Activated CD4-positive, alpha-beta memory T cell treated with anti-CD3 and anti-CD28 coated beads, Interleukin-2, amount 10 ng/mL, durations not matched to agents 7 days and 5 days (primary cell): ENCODE results near the gene PICK1. TPM values are rescaled to one million over a fixed set of nuclear protein-coding genes. Genes with fewer than 3 reads are reported as not detected.
"Not testable (repeated sequence)": the region's sequence is repeated elsewhere in the genome, so short reads cannot be mapped to it uniquely, and the experiment has no call there.

Source experiments
- CTCF ChIA-PET: fragments of 350-600 bp; sonication (Branson Sonifier 250); formaldehyde crosslinking; loops from one replicate; lab custom pipeline; 2021; ENCODE audit warnings: antibody characterized with exemption, inconsistent platforms; lab: Charles Lee
- POLR2A ChIA-PET: fragments of 350-600 bp; sonication (Branson Sonifier 250); formaldehyde crosslinking; loops from one replicate; lab custom pipeline; 2021; ENCODE audit warnings: antibody characterized with exemption; lab: Charles Lee
- DNase-seq: peaks from one replicate; pipeline ENCODE4 v3.0.0-alpha.2; 2020
- H3K27ac Mint-ChIP-seq: one replicate; pipeline ENCODE4 v1.8.0; 2021; ENCODE audit warnings: mild to moderate bottlenecking, mixed read lengths
- H3K27me3 Mint-ChIP-seq: one replicate; pipeline ENCODE4 v1.8.0; 2021; ENCODE audit warnings: mixed read lengths
- H3K36me3 Mint-ChIP-seq: one replicate; pipeline ENCODE4 v1.8.0; 2021; ENCODE audit warnings: low read depth, mixed read lengths
- H3K4me1 Mint-ChIP-seq: one replicate; pipeline ENCODE4 v1.8.0; 2021; ENCODE audit warnings: mixed read lengths
- H3K4me3 Mint-ChIP-seq: one replicate; pipeline ENCODE4 v1.8.0; 2021; ENCODE audit warnings: mild to moderate bottlenecking, mixed read lengths
- H3K9me3 Mint-ChIP-seq: one replicate; pipeline ENCODE4 v1.8.0; 2021; ENCODE audit warnings: mixed read lengths
- total RNA-seq, 2 experiments: library from RNA; stranded (reverse); gene quantifications; one replicate each; pipeline ENCODE4 v1.2.3, GENCODE V29; 2021

PICK1 gene
- total RNA-seq, 2 experiments from 2014 or later, result 11.4 to 12.7 TPM

DNA sequence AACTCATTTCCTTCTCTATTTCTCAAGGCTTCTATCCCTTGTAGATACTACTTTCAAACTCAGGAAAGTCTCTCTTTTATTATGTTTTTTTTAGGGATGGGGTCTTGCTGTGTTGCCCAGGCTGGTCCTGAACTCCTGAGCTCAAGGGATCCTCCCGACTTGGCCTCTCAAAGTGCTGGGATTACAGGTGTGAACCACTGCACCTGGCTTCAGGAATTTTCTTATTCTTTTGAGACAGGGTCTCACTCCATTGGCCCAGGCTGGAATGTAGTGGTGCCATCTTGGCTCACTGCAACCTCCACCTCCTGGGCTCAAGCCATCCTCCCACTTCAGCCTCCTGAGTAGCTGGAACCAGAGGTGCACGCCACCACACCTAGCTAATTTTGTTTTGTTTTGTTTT, 22.0 kb downstream of the PICK1 start:
- POLR2A ChIA-PET, H3K27ac Mint-ChIP-seq, H3K36me3 Mint-ChIP-seq, CTCF ChIA-PET, H3K4me3 Mint-ChIP-seq, DNase-seq, H3K4me1 Mint-ChIP-seq, H3K9me3 Mint-ChIP-seq: not testable (repeated sequence)
- peaks cover 25% of the 10 kb centered on the region for H3K27me3 Mint-ChIP-seq

DNA sequence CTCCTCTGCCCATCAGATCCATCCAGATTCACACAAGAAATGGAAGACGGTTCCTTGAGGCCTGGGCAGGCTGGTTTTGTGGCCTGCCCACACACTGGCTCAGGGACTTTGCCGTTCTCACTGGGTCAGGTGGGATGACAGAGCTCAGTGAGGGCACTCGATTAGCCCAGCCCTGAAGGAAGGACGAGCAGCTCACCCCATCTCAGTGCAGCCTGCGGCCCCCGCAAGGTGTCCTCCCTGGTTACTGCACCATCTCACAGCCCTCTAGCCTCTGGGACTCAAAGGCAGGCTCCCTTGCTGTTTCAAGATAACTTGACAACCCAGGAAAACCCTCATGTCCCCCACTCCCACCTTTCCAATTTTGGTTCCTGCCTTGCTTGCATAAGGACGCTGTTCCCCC, 22.6 kb downstream of the PICK1 start:
- peaks cover 2% of the 10 kb centered on the region for H3K4me1 Mint-ChIP-seq
- H3K27me3 Mint-ChIP-seq, result peaks cover 25% of the 10 kb centered on the region
- no peaks in the 10 kb centered on the region for H3K36me3 Mint-ChIP-seq
- ChIA-PET POLR2A (no interaction called here), CTCF (no interaction called here)
- no peaks in the 10 kb centered on the region for H3K9me3 Mint-ChIP-seq
- H3K27ac Mint-ChIP-seq, result no peak overlapping the region
- no peak for DNase-seq
- no peak overlapping the region for H3K4me3 Mint-ChIP-seq

DNA sequence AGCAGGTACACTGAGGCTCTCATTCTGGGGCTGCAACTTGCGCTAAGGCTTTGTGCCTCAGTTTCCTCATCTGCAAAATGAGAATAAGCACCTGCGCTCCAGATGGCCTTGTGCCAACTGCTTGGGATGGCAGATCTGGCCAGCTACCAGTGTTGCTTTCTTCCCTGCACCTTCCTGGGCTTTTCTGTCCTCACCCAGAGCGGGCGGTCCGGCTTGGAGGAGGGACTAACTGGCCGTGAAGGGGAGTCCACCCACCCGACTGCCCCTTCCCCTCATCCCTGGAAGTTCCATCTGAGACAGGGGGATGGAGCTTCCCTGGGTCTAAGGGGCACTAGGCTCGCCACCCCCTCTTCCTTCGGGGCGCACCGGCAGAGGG, 23.3 kb downstream of the PICK1 start:
- POLR2A ChIA-PET, result no interaction called here
- Mint-ChIP-seq H3K9me3 (no peaks in the 10 kb centered on the region), H3K4me3 (no peak overlapping the region), H3K27me3 (peaks cover 25% of the 10 kb centered on the region), H3K36me3 (no peaks in the 10 kb centered on the region), H3K4me1 (peaks cover 2% of the 10 kb centered on the region), H3K27ac (no peak overlapping the region)
- DNase-seq, result no peak
- CTCF ChIA-PET, result no interaction called here

DNA sequence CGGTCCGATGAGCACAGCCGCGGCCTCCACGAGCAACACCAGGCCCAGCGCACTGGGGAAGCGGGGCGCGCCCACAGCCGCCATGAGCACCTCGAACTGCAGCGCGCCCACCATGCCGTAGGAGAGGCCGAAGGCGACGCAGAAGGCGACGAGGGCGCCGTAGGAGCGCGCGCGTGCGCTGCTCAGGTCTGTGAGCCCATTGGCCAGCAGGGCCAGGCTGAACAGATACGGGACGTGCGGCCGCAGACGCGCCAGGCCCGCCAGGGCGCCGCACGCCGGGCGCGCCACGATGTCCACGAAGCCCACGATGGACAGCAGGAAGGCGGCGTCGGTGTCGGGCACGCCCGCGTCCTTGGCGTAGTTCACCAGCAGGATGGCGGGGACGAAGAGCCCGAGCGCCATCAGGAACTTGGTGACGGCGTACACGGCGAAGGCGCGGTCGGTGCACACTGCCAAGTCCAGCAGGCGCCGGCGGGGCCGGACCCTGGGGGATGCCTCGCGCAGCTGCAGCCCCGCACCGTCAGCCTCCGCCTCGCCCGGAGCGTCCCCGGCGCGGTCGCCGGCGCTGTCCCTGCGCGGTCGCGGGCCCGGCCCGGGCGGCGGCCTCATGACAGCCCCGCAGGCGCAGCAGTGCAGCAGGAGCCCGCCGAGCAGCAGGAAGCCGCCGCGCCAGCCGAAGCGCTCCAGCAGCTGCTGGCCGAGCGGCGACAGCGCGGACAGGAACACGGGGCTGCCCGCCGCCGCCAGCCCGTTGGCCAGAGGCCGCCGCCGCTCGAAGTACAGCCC, 23.8 kb downstream of the PICK1 start:
- Mint-ChIP-seq H3K4me1 (peaks cover 2% of the 10 kb centered on the region), H3K4me3 (no peak overlapping the region), H3K36me3 (no peaks in the 10 kb centered on the region), H3K9me3 (no peaks in the 10 kb centered on the region), H3K27me3 (peaks cover 25% of the 10 kb centered on the region), H3K27ac (no peak overlapping the region)
- ChIA-PET POLR2A (no interaction called here), CTCF (no interaction called here)
- no peak for DNase-seq

DNA sequence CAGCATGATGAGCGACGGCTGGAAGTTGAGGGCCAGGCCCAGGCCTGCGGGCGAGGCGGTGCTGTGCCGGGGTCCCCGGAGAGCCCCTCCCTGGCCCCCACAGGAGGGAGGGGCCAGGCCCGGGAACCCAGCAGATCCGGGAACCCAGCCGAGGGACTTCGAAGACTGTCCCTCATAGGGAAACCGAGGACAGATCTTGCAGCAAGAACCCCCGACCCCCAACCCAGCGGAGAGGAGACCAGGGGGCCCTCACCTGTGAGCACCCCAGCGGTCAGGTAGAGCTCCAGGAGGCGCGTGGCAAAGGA, 24.4 kb downstream of the PICK1 start:
- ChIA-PET CTCF (no interaction called here), POLR2A (no interaction called here)
- Mint-ChIP-seq H3K27ac (no peak overlapping the region), H3K4me3 (no peak overlapping the region), H3K4me1 (peaks cover 2% of the 10 kb centered on the region), H3K27me3 (peaks cover 25% of the 10 kb centered on the region), H3K9me3 (no peaks in the 10 kb centered on the region), H3K36me3 (no peaks in the 10 kb centered on the region)
- DNase-seq, result no peak

DNA sequence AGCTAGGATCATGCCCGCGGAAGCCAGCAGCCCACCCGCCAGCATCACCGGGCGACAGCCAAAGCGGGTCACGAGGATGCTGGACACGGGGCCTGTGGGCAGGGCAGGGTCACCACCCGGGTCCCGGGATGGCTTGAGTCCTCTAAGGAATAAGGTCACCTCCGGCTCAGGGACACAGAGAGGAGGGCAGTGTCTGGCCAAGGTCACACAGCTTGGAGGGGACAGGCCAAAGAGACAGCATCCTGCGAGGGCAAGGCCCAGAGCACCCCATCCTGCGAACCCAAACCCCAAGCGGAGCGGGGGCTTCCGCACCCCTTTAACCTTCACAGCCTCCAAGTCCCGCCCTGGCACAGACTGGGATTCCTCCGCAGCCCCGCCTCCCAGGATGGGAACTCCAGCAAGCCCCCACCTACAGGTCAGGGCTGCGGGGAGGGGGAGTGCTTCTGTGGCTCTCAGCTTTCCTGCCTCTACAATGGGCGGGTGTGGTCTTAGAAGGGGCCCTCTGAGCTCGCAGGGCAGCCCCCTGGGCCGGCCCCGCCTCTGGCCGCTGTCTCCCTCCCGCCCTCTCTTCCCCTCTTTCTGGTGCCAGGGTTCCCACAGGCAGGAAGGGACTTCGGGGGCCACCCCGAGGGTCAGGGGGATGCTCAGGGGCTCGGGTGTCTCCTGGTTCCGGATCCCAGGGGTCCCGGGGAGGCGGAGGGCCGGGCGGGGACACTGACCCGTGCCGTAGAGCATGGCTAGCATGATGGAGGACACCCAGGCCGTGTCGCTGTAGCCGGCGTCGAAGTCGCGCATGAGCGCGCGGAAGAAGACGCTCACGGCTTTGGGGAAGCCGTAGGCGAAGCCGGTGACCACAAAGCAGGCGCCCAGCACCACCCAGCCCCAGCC, 25.0 kb downstream of the PICK1 start:
- POLR2A ChIA-PET, result no interaction called here
- no peak overlapping the region for H3K4me3 Mint-ChIP-seq

DNA sequence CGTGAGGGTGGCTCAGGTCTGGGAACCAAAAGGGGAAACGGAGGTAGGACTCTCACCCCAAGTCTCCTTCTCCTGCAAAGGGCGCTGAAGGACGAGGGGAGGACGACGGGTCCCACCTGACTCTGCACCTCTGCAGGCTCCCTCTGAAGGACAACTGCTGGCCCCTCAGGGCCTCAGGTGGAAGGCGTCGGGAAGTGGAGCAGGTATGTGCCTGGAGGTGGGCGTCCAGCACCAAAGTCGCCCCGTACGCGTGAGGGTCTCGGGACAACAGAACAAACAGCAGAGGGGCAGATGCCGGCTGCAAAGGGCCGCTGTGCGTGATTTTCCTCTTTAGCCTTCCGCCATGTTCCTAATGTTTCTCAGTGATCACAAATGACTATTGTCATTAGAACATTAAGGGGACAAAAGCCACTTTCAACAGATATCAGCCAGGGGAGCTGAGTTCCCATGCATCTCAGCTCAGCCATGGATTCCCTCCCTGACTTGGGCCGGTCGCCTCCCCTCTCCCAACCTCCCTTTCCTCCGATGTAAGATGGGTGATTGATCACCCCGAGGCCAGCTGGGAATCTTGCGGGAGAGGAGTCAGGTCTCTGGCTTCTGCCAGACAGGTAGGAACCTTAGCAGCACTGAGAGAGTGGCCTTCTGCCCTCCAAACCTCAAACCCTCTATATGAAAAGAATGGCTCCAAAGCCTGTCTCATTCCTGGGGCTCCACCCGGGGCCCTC, 25.9 kb downstream of the PICK1 start:
- ChIA-PET CTCF (no interaction called here), POLR2A (no interaction called here)
- peaks cover 3% of the 10 kb centered on the region for H3K4me1 Mint-ChIP-seq
- H3K27ac Mint-ChIP-seq, result no peak overlapping the region
- no peak overlapping the region for H3K4me3 Mint-ChIP-seq
- H3K27me3 Mint-ChIP-seq, result peaks cover 30% of the 10 kb centered on the region
- H3K36me3 Mint-ChIP-seq, result no peaks in the 10 kb centered on the region
- H3K9me3 Mint-ChIP-seq, result no peaks in the 10 kb centered on the region
- DNase-seq, result no peak

More for the DNA sequence above, 25.0 kb downstream of the PICK1 start:
- Mint-ChIP-seq H3K27me3 (peaks cover 25% of the 10 kb centered on the region), H3K9me3 (no peaks in the 10 kb centered on the region), H3K36me3 (no peaks in the 10 kb centered on the region), H3K27ac (no peak overlapping the region), H3K4me1 (peaks cover 2% of the 10 kb centered on the region)
- no peak for DNase-seq
- CTCF ChIA-PET, result no interaction called here

DNA sequence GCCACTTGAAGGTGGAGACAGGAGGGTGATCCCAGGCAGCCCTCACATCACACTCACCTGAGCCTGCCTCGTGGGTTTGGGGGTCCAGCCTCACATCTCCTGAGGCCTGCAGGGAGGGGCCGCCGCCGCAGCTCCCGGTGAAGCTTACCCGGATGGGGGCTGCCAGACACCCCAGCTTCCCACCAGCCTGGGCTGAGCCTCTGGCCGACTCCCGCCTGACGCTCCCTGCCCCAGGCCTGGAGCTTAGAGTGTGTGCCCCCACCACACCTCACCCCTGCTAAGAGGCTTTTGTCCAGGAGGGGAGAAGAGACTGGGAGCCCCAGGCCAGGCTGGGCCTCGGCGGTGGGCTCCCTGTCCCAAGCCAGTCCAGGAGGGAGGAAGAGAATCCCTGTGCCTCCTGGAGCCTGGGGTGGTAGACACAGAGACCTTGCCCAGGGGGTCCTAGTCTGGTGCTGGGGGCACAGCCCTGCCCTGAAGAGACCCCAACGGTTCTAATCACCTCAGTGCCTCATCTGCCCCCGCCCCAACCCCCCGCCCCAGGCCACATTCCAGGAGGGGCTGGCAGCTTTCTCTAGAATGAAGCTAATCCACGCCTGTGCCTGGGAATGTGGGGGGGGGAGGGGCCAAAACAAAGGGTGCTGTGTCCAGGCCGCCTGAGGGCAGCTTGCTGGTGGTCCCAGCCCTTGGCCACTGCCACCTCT, 26.9 kb downstream of the PICK1 start, which contains the start of gene SLC16A8:
SLC16A8 (minus strand) TSS at position 254 of the 701 bp plus-strand sequence. CDS start 1,311 bp downstream, outside the sequence.
- Mint-ChIP-seq H3K36me3 (no peaks in the 10 kb centered on the region), H3K27ac (no peak within 1 kb of the TSS), H3K4me3 (no peak within 1 kb of the TSS), H3K27me3 (peaks cover 32% of the 10 kb centered on the region), H3K4me1 (peaks cover 3% of the 10 kb centered on the region), H3K9me3 (no peaks in the 10 kb centered on the region)
- POLR2A ChIA-PET, result no interaction called here
- no peak for DNase-seq
- CTCF ChIA-PET, result no interaction called here

DNA sequence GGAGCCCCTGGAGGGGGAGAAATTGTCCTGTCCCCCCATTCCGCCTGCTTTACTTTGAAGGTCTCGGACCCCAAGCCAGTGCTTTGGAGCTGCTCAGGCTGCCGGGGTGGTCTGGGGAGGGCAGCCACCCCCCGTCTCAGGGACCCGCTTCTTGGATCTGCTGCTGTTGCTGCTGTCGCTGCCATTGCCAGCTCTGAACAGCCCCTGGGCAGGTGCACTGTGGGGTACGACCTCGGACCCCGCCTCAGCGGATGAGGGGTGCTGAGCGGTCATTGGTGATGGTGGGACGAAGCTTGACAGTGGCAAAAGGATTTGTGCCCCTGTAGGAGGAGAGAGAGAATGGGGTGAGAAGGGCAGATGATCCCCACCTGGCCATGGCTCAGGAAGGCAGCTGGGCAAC, 27.9 kb downstream of the PICK1 start:
- Mint-ChIP-seq H3K36me3 (no peaks in the 10 kb centered on the region), H3K4me1 (peaks cover 3% of the 10 kb centered on the region), H3K27ac (no peak overlapping the region), H3K27me3 (peaks cover 26% of the 10 kb centered on the region), H3K4me3 (no peak overlapping the region), H3K9me3 (no peaks in the 10 kb centered on the region)
- ChIA-PET POLR2A (no interaction called here), CTCF (interaction anchor here (0.5 kb wide), 1 partner anchor 57 kb away, joined by 3 read pairs; no protein-coding TSS in a partner anchor)
- no peak for DNase-seq

DNA sequence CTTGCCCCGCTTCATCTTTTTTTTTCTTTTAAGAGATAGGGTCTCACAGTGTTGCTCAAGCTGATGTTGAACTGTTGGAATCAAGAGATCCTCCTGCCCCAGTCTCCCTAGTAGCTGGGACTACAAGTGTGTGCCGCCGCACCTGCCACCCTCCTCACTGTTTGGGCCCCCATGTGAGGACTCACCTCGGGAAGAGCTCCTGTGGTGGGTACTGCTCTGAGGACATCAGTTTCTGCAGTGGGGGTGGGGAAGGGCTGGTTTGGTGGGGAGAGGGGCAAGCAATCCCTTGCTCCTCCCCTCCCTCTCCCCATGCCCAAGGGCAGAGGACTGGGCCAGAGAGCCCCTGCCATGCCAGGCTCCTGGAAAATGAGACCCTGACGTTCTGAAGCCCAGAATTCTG, 28.3 kb downstream of the PICK1 start:
- H3K4me1 Mint-ChIP-seq, result peaks cover 3% of the 10 kb centered on the region
- H3K27ac Mint-ChIP-seq, result no peak overlapping the region
- no peak overlapping the region for H3K4me3 Mint-ChIP-seq
- POLR2A ChIA-PET, result no interaction called here
- DNase-seq, result no peak
- H3K36me3 Mint-ChIP-seq, result no peaks in the 10 kb centered on the region
- no peaks in the 10 kb centered on the region for H3K9me3 Mint-ChIP-seq
- CTCF ChIA-PET, result no interaction called here
- peaks cover 21% of the 10 kb centered on the region for H3K27me3 Mint-ChIP-seq

DNA sequence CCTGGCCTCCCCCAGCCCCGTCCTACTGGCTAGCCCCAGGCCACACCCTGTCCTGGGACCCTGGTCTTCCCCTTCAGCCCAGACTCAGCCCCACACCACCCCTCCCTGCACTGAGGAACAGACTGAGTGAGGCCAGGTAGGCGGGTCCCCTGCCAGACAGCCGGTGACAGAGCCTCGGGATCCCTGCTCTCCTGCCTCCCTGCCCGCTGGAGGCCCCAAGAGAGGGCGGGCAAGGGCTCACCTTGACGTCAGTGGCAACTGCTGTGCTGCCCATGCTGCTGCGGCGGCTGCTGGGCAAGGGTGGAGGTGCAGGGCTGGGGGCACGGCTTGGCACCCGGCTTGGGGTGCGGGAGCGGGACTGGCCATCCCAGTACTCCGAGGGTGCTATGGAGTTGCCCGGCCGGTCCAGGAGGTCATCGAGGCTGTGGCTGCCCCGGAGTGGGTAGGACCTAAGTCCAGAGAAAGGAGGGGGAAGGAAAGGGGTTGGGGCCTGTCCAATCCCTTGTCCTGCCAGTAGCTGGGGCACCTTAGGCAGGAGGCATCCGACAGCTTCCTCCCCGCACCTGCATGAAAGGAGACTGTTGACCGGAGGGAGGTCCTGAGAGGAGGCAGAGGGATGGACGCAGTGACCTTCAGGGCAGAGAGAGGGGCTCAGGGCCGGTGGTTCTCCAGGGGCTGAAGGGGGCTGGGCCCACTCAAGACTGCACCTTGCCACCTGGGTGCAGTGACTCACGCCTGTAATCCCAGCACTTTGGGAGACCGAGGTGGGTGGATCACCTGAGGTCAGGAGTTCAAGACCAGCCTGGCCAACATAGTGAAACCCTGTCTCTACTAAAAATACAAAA, 29.0 kb downstream of the PICK1 start:
- Mint-ChIP-seq H3K4me3 (no peak overlapping the region), H3K27ac (no peak overlapping the region), H3K36me3 (no peaks in the 10 kb centered on the region), H3K27me3 (peaks cover 21% of the 10 kb centered on the region), H3K4me1 (peaks cover 3% of the 10 kb centered on the region), H3K9me3 (no peaks in the 10 kb centered on the region)
- no peak for DNase-seq
- POLR2A ChIA-PET, result no interaction called here
- CTCF ChIA-PET, result interaction anchor here (0.7 kb wide), 1 partner anchor 20 kb away, joined by 3 read pairs; no protein-coding TSS in a partner anchor

DNA sequence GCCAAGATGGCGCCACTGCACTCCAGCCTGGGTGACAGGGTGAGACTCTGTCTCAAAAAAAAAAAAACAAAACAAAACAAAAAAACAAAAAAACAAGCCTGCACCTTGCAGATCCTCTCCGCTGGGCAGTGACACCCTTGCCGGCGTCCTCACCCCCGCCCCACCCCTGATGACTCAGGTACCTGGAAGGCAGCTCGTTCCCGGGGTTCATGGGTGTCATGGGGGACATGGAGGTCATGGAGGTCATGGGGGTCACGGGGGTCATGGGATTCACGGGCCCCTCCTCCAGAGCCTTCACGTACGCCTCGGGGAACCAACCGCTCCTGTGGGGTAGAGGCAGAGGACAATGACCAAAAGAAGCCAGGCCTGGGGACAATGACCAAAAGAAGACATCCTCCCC, 29.7 kb downstream of the PICK1 start:
- Mint-ChIP-seq H3K4me3 (no peak overlapping the region), H3K27ac (no peak overlapping the region), H3K9me3 (no peaks in the 10 kb centered on the region), H3K36me3 (no peaks in the 10 kb centered on the region), H3K27me3 (peaks cover 18% of the 10 kb centered on the region), H3K4me1 (peaks cover 2% of the 10 kb centered on the region)
- POLR2A ChIA-PET, result no interaction called here
- CTCF ChIA-PET, result interaction anchor here (0.7 to 0.8 kb wide), 2 partner anchors 21 to 143 kb away, joined by 3 read pairs; no protein-coding TSS in a partner anchor
- no peak for DNase-seq
